Testis (tissue), 2 donors: ENCODE results near the gene DOCK9.

Experiments
- CTCF ChIP-seq, 3 experiments: fragments of 450-650 bp in 2 of 3; fragments of 200-600 bp in 1 of 3; sonication (generic) in 1 of 3; IDR thresholded peaks; one replicate each; pipeline ENCODE4 v1.5.1; 2016 to 2019; ENCODE audit warnings: antibody characterized with exemption in 3 of 3, mild to moderate bottlenecking in 2 of 3, moderate library complexity in 1 of 3
- POLR2A ChIP-seq: fragments of 450-650 bp; IDR thresholded peaks from one replicate; pipeline ENCODE4 v1.6.1; 2017; ENCODE audit warnings: antibody characterized with exemption, mild to moderate bottlenecking, moderate library complexity

- no peak for TF ChIP-seq CTCF (IDR thresholded peaks at IDR 0.05)
- no peak for TF ChIP-seq POLR2A
Measured at GRCh38 chr13:98885600-98885999, 92.3 kb downstream of the DOCK9 start.
